Measurements from ENCODE around the gene ZNF469. TPM values are rescaled to one million over a fixed set of nuclear protein-coding genes. Genes with fewer than 3 reads are reported as not detected.

ZNF469 gene
- total RNA-seq, 3 donors from 2014 or later: 1.3 to 1.6 (median 1.3) TPM

DNA sequence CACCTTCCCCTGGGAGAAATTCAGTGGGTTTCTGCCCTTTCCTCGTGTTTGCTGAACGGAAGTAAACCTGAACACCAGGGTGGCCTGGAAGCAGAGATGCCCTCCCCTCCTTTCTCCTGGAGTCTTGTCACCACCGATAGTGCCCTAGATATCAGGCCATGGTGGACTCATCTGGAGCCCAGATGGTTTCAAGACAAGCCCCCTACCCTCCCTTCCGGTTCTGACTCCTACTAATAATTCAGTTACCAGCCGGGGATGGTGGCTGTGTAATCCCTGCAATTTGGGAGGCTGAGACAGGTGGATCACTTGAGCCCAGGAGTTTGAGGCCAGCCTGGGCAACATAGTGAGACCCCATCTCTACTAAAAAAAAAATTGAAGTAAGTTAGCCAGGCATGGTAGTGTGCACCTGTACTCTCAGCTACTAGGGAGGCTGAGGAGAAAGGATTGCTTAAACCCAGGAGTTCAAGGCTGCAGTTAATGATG lies 2.4 kb downstream of the ZNF469 start:
- H3K36me3 Mint-ChIP-seq (ENCODE audit: insufficient read depth): no peaks in the 10 kb centered on the region
- DNase-seq: no peak
- ATAC-seq: no peak
- H3K27me3 Mint-ChIP-seq (ENCODE audit: low read depth): peaks cover 49% of the 10 kb centered on the region
- H3K9me3 Mint-ChIP-seq: no peaks in the 10 kb centered on the region
- H3K4me1 Mint-ChIP-seq (ENCODE audit: low read depth): peaks cover 9% of the 10 kb centered on the region
- no peak overlapping the region for H3K4me3 Mint-ChIP-seq

- no peaks in the 10 kb centered on the region for H3K9me3 Mint-ChIP-seq
- DNase-seq: no peak
- ATAC-seq: no peak
- peaks cover 9% of the 10 kb centered on the region for H3K4me1 Mint-ChIP-seq (ENCODE audit: low read depth)
- no peaks in the 10 kb centered on the region for H3K36me3 Mint-ChIP-seq (ENCODE audit: insufficient read depth)
- H3K27me3 Mint-ChIP-seq (ENCODE audit: low read depth): peaks cover 52% of the 10 kb centered on the region
- H3K4me3 Mint-ChIP-seq: no peak overlapping the region
These were observed 3.4 kb downstream of the ZNF469 start for GRCh38 chr16:88385831-88386815.

DNA sequence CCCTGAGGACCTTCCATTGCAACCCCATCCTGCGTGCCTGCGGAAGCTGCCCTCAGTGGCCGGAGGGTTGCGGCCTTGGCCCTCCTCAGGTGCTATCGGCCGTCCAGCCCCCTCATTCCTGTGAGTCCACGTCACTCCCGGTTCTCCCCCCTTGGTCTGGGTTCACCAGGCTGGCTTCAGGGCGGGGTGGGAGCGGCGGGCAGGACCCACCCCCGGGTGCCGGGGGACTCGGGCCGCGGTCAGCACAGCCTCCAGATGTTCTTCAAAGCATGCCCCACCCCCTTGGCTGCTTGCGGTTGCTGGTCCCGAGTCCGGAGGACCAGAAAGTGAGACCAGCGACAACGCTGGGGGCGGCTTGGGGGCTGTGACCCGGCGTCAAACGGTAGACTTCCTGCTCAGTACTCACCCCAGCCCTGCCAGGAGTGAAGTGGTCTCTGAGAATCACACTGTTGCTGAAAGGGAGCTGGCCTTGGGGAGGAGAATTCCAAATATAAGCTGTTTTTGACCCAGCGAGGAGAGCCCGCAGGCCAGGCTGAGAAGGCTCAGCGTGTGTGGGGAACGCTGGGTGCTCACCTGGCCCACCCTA lies 4.5 kb downstream of the ZNF469 start:
- H3K4me3 Mint-ChIP-seq: no peak overlapping the region
- no peak for DNase-seq

DNA sequence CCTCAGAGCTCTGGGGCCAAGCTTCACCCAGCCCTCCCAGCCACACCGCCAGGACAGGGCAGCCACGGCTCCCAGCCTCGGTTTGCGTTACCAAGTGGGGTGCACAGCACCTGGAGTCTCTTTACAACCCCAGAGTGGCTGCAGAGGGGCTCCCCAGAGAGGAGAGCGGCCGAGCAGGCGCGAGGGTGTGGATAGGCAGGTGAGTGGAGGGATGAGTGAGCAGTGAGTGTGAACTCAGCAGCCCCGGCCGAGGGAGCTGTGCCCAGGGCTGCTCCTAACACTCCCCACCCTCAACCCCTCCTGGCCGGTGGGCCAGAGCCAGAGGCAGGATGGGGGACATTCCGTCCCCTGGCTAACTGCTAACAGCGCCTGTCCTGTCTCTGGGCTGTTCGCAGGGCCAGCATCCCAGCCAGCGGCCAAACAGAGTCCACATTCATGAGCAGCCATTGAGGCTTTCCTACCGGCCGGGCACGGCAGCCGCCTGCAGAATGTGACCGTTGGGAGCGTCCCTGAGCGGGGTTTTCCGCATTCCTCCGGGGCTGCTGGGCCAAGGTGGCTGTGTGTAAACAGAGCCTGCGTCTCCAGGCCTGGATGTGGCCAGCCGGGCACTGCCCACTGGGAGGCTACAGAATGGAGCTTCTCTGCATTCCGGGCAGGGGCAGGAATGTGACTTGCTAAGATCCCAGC lies 5.3 kb downstream of the ZNF469 start:
- peaks cover 43% of the 10 kb centered on the region for H3K27me3 Mint-ChIP-seq (ENCODE audit: low read depth)
- no peaks in the 10 kb centered on the region for H3K9me3 Mint-ChIP-seq
- no peak for ATAC-seq
- no peak overlapping the region for H3K4me3 Mint-ChIP-seq
- DNase-seq: no peak
- H3K4me1 Mint-ChIP-seq (ENCODE audit: low read depth): peaks cover 5% of the 10 kb centered on the region
- H3K36me3 Mint-ChIP-seq (ENCODE audit: insufficient read depth): no peaks in the 10 kb centered on the region

More for the DNA sequence above, 4.5 kb downstream of the ZNF469 start:
- Mint-ChIP-seq H3K27me3 (ENCODE audit: low read depth) (peaks cover 47% of the 10 kb centered on the region), H3K4me1 (ENCODE audit: low read depth) (peaks cover 9% of the 10 kb centered on the region), H3K9me3 (no peaks in the 10 kb centered on the region), H3K36me3 (ENCODE audit: insufficient read depth) (no peaks in the 10 kb centered on the region)
- ATAC-seq: no peak

DNA sequence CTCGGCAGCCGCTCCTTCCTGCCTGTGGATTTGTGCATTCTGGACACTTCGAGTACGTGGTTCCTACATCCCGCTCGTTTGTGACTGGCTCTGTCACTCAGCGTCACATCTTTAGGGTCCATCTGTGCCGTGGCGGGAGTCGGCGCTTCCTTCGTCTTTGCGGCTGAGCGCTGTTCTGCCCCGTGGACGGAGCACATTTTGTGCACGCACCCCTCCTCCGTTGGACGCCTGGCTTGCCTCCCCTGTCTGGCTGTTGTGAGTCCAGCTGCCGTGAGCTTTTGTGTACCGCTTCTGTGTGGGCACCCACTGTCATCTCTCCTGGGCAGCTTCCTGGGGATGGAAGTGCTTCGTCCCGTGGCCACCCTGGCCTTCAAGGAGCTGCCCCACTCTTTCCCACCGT lies 6.4 kb downstream of the ZNF469 start:
- Mint-ChIP-seq H3K4me3 (no peak overlapping the region), H3K9me3 (no peaks in the 10 kb centered on the region), H3K27me3 (ENCODE audit: low read depth) (peaks cover 40% of the 10 kb centered on the region), H3K4me1 (ENCODE audit: low read depth) (peaks cover 3% of the 10 kb centered on the region), H3K36me3 (ENCODE audit: insufficient read depth) (no peaks in the 10 kb centered on the region)
- DNase-seq: no peak
- ATAC-seq: no peak

DNA sequence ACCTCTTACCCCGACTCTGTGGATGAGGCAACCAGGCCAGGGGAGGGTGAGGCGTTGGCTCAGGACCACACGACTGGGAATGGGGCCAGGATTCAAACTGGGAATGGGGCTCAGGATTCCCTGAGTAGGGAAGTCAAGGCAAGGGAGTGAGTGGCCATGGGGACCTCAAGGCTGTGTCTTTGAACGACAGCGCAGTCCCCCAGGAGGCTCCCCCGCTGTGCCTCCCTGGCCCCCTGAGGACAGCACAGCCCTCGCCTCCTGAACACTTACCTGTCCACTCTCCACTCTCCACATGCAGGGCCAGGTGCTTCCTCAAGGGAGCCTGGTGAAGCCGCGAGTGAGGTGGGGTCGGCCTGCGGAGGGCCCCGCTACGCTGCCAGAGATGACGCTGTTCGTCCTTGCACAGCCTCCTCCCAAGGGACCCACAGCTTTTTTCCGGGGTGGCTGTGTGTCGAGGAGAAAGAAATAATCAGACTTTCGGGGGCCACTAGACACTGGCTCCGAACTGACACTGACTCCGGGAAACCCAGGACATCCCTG lies 6.9 kb downstream of the ZNF469 start:
- no peaks in the 10 kb centered on the region for H3K4me1 Mint-ChIP-seq (ENCODE audit: low read depth)
- no peaks in the 10 kb centered on the region for H3K36me3 Mint-ChIP-seq (ENCODE audit: insufficient read depth)
- no peak overlapping the region for H3K4me3 Mint-ChIP-seq
- peaks cover 35% of the 10 kb centered on the region for H3K27me3 Mint-ChIP-seq (ENCODE audit: low read depth)
- DNase-seq (no peak), ATAC-seq (no peak)
- H3K9me3 Mint-ChIP-seq: no peaks in the 10 kb centered on the region

- no peak for DNase-seq
- H3K36me3 Mint-ChIP-seq (ENCODE audit: insufficient read depth): no peaks in the 10 kb centered on the region
- H3K4me3 Mint-ChIP-seq: no peak overlapping the region
- H3K9me3 Mint-ChIP-seq: no peaks in the 10 kb centered on the region
- H3K27me3 Mint-ChIP-seq (ENCODE audit: low read depth): peaks cover 29% of the 10 kb centered on the region
- ATAC-seq: no peak
- H3K4me1 Mint-ChIP-seq (ENCODE audit: low read depth): no peaks in the 10 kb centered on the region
These were observed 7.5 kb downstream of the ZNF469 start for GRCh38 chr16:88390265-88390664.

GRCh38 chr16:88390735-88391134 lies 8.0 kb downstream of the ZNF469 start:
- Mint-ChIP-seq H3K36me3 (ENCODE audit: insufficient read depth) (no peaks in the 10 kb centered on the region), H3K27me3 (ENCODE audit: low read depth) (peaks cover 25% of the 10 kb centered on the region), H3K4me3 (no peak overlapping the region), H3K4me1 (ENCODE audit: low read depth) (no peaks in the 10 kb centered on the region), H3K9me3 (no peaks in the 10 kb centered on the region)
- DNase-seq (no peak), ATAC-seq (no peak)

DNA sequence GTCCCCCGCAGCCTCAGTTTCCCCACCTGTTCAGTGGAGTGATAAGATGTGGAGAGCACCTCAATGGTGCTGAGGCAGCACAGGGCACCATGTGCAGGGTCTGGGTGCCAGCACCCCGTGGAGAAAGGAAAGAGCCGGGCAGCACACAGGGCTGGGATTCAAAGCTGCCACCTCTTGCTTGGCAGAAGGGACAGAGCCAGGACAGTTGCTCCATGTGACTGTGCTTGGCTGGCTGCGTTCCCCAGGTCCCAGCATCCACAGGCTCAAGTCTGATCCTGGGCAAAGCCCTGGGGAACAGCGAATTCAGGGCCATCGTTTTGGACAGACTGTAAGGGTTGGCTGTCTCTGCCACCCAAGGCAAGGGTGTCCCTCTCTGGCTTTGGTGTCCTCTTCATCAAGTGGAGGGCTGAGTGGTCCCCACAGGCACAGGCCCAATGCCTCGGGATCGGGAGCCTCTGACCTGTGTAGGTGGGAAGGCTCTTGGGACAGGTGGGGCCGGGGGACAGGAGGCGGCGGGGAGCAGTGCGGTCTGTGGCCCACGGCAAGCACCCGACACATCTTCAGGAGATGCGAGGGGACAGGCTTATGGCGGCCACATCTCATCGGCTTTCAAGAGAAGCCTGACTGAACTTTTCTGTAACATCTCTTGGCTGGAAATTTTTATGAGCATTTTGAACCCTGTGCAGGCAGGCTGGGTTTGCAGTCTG lies 8.5 kb downstream of the ZNF469 start:
- Mint-ChIP-seq H3K9me3 (no peaks in the 10 kb centered on the region), H3K4me1 (ENCODE audit: low read depth) (no peaks in the 10 kb centered on the region), H3K27me3 (ENCODE audit: low read depth) (peaks cover 19% of the 10 kb centered on the region), H3K4me3 (no peak overlapping the region), H3K36me3 (ENCODE audit: insufficient read depth) (no peaks in the 10 kb centered on the region)
- ATAC-seq (no peak), DNase-seq (no peak)

DNA sequence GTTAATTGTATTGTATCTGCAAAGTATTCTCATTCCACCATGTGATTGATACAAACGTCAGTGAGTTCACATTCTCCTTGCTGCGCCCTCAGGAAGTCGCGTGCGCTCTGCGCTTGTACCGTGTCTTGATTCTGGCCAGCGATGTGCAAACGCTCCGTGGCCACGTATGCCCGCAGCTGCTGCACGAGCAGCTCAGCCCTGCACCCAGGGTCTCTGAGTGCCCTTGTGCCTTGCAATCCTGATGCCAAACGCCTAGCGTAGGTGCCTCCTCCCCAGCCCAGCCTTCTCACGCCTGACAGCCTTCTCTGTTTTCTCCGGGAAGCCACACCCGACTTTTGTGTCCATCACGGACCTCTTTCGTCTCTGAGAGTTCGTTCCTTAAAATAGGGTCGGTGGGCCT lies 9.4 kb downstream of the ZNF469 start:
- ATAC-seq (no peak), DNase-seq (no peak)
- H3K4me3 Mint-ChIP-seq: no peak overlapping the region
- H3K27me3 Mint-ChIP-seq (ENCODE audit: low read depth): peaks cover 14% of the 10 kb centered on the region
- H3K36me3 Mint-ChIP-seq (ENCODE audit: insufficient read depth): no peaks in the 10 kb centered on the region
- no peaks in the 10 kb centered on the region for H3K9me3 Mint-ChIP-seq
- no peaks in the 10 kb centered on the region for H3K4me1 Mint-ChIP-seq (ENCODE audit: low read depth)

DNA sequence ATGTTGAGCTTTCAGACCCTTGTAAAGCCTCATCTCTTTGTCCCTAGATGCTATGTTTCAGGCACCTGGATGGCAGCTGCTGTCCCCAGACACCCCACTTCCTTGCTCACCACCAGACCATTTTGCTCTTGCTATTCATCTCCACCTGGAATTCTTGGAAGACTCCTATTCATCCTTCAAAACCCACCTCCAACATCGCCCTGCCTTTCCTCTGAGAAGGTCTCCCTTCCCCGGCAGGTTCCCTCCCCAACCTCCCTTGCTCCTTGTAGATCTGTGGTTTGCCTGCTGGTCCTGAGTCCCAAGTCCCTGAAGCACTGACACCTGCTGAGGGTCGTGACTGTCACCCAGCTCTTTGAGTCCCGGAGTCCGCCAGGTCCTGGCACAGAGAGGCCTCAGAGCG lies 9.9 kb downstream of the ZNF469 start:
- Mint-ChIP-seq H3K27me3 (ENCODE audit: low read depth) (peaks cover 14% of the 10 kb centered on the region), H3K36me3 (ENCODE audit: insufficient read depth) (no peaks in the 10 kb centered on the region), H3K4me3 (no peak overlapping the region), H3K4me1 (ENCODE audit: low read depth) (no peaks in the 10 kb centered on the region), H3K9me3 (no peaks in the 10 kb centered on the region)
- DNase-seq: no peak
- no peak for ATAC-seq

GRCh38 chr16:88393034-88393433 lies 10.3 kb downstream of the ZNF469 start:
- no peak for ATAC-seq
- Mint-ChIP-seq H3K4me1 (ENCODE audit: low read depth) (no peaks in the 10 kb centered on the region), H3K36me3 (ENCODE audit: insufficient read depth) (no peaks in the 10 kb centered on the region), H3K4me3 (no peak overlapping the region), H3K9me3 (peaks cover 1% of the 10 kb centered on the region), H3K27me3 (ENCODE audit: low read depth) (peaks cover 14% of the 10 kb centered on the region)
- DNase-seq: no peak

DNA sequence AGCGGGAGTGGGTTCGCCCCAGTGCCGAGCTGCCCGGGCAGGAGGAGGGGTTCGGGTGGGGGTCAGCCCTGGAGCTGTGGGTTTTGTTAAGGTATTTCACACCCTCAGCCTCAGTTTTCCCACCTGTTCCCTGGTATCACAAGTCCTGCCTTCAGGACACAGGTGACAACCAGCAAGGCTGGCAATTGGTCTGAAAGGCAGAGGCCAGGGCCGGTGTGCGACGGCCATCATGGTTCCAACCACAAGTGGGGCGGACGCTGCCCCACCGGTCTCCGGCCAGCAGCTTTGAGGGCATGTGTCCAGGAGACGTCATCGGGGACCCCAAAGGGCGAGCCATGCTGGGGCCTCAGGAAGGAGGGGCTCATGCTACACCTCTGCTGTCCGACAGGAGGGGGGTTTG lies 10.8 kb downstream of the ZNF469 start:
- Mint-ChIP-seq H3K9me3 (peaks cover 6% of the 10 kb centered on the region), H3K36me3 (ENCODE audit: insufficient read depth) (no peaks in the 10 kb centered on the region), H3K27me3 (ENCODE audit: low read depth) (peaks cover 14% of the 10 kb centered on the region), H3K4me3 (no peak overlapping the region), H3K4me1 (ENCODE audit: low read depth) (no peaks in the 10 kb centered on the region)
- no peak for ATAC-seq
- no peak for DNase-seq

- ATAC-seq: no peak
- DNase-seq: no peak
- Mint-ChIP-seq H3K4me3 (no peak overlapping the region), H3K4me1 (ENCODE audit: low read depth) (no peaks in the 10 kb centered on the region), H3K9me3 (peaks cover 6% of the 10 kb centered on the region), H3K27me3 (ENCODE audit: low read depth) (peaks cover 8% of the 10 kb centered on the region), H3K36me3 (ENCODE audit: insufficient read depth) (no peaks in the 10 kb centered on the region)
These were observed 11.7 kb downstream of the ZNF469 start for GRCh38 chr16:88394426-88394825.
